Stimulated activated CD4-positive, alpha-beta T cell treated with anti-CD3 and anti-CD28 coated beads, Interleukin-1b, Interleukin-23, amount 100 ng/mL, for 4 hours (primary cell): Measurements from ENCODE around the gene CPPED1.

Source experiments
- DNase-seq, 2 donors: peaks; one replicate each; pipeline ENCODE4 v3.0.0-alpha.2; 2020; ENCODE audit warnings: low read depth in 2 of 2

Gene CPPED1

DNA sequence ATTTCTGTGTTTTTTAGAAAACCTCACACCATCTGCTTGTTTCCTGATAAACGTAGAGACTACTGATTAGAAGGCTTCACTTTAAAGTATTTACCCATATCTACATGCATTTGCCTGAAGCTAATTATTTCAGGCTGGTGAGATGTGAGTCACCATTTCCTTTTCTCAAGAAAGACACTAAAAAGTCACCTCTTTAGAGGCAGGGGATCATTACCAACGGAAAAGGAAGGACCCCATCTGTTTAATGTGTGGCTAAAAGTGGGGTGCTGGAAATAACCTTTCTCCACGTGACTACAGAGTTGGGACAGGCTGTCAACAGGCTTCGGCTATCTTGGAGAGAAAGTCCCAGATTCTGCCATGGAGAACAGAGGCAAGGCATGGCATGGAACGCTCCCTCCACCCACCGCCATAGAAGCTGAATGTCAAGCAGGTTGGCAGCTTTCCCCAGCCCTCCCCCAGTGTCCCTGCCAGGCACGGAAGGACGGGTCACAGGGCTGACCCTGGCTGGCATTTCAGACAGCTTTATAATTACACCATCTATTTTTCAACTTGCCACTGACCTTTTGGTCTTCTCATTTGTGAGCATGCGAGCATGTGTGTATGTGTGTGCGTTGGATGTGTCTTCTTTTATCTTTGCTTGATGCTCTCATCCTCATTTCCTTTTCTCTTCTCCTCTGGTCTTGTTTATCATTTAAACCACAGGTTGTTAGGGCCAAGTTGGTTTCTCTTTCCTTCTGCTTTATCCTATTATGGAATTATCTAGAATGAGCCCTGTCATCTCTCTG, 157.0 kb downstream of the CPPED1 start:
- DNase-seq, result peak; percentile 10 to 14

DNA sequence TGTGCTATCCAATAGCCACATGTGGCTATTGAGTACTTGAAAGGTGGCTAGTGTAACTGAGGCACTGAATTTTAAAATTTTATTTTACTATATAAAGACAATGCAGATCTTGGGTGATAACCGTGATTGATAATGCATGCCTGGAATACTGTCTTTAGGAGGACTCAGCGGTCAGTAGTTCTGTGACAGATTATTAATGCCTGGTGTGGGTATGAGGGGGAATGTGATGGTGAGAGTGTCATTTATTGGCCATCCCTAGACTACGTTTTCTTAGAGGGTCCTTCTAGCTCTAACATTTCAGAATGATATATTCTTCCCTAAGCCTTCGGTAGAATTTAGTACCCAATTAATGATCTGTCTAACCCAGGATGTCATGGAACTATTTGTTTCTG, 157.6 kb downstream of the CPPED1 start:
- DNase-seq, result no peak

DNA sequence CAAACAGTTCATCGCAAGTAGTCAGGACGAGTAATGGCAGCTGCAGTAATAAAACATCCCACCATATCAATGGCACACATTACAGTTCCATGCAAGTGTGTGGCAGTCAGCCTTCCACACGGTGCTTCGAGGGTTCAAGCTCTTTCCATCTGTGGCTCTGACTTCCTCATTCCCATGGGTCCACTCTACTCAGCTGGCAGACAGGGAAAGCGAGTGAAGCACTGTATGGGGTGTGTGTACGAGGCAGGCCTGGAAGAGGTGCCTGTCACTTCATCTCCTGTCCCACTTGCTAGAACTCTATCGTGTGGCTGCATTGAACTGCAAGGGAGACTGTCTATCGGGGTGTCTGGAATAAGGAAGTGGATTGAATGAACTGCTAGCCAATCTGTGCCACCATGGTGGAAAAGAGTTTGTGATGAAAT, 160.6 kb downstream of the CPPED1 start:
- no peak for DNase-seq

DNA sequence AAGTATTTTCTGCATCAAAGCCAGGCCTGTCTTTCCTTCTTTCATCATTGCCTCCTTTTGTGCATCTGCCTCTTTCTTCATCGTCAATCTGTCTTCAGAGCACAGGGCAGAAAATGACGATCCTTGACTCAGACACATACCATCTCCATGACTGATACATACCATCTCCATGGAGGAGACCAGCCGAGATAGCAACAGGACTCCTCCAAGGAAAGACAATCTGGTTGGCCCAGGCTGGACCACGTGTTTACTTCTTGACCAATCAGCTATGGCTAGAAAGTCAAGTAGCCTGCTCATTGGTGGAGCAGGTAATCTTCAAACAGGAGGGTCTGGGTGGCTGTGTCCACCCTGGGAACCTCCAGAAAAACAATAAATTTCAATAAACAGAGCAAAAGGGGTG, 164.6 kb downstream of the CPPED1 start:
- no peak for DNase-seq

DNA sequence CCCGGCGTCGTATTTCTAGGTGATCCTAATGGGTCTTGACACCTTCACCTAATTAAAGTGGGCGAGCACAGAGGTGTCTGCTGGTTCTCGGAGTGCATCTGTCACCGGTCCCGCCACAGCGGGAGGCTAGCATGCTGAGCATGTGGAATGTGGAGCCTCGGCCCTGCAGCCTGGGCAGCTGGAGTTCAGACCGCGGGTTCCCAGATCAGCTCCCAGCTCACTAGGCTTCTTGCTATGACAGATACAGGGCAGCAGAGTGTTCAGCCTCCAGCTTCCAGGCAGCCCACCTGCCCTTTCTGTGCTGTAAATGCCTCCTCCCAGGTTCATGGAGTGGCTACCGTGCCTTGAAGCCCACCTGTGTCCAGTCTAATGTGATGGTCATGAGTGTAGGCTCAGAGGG, 166.7 kb downstream of the CPPED1 start:
- no peak for DNase-seq

DNA sequence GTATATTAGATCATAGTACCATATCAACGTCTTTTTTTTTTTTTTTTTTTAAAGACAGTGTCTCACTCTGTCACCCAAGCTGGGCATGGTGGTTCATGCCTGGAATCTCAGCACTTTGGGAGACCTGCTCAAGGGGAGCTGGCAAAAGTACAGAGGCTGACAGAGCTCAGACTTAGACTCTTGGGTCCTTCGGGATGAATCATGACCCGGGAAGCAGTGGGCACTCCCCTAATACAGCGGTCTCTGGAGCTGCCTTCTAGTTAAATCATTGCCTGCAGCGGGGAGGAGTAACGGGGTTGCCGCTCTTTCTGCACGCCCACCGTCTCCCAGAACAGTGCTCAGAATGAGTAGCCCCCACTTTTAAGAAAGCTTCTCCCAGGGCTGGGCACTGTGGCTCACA, 174.4 kb downstream of the CPPED1 start:
- DNase-seq, result no peak

DNA sequence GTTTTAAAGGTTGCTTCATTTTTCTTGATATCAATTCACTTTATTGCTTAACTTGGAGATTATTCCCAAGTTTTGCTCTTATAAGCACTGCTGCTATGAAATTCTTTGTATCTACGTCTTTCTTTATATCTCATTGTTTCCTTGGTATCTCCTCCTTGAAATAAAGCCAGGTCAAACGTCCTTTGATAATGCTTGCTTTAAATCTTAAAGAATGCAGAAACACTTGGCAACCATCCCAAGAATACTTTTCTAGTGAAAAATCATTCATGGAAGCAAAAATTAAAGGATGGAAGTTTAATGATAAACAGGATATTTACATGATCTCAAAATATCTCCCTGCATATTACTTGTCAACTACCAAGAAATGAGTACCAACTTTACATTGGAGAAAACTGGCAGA, 175.2 kb downstream of the CPPED1 start:
- DNase-seq, result no peak

DNA sequence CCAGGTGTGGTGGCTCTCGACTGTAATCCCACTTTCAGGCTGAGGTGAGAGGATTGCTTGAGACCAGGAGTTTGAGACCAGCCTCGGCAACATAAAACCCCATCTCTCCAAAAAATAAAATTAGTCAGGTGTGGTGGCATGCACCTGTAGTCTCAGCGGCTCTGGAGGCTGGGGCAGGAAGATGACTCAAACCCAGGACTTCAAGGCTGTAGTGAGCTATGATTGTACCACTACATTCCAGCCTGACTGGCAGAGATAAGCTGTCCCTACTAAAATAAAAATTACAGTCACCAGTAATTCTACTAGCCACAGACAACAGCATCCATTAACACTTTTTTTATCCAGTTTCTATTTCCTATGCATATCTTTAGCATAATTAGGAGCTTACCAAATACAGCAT, 176.3 kb downstream of the CPPED1 start:
- DNase-seq, result no peak

DNA sequence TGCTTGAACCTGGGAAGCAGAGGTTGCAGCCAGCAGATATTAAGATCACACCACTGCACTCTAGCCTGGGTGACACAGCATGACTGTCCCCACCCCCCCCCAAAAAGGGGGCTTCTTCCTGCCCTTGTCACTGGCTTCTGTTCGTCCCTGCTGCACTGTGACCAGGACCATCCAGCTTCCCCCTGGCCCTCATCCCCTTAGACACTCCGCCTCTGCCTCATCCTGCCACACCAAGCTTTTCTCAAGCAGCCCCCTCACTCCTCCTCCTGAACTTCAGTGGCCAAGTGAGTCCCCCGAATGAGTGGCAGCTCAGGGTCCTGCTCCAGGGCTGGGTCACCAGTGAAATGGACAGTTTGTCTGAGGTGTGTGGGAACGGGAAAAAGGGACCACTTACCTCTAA, 177.3 kb downstream of the CPPED1 start:
- DNase-seq, result no peak

DNA sequence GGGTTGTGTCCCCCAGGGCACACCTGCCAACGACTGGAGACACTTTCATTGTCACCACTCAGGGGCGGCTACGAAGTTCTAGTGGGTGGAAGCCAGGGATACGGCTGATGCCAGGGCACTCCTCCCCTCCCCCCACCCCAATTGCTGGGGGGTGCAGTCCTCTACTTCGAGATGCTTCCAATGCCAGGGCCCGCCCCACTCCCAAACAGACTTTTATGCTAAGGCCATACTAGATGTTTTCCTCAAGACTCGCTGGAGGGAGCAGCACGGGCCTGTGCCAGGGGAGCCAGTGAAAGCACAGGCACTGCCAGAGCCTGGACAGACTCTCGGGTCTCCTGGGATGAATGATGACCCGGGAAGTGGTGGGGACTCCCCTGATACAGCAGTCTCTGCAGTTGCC, 178.0 kb downstream of the CPPED1 start:
- DNase-seq, result no peak

DNA sequence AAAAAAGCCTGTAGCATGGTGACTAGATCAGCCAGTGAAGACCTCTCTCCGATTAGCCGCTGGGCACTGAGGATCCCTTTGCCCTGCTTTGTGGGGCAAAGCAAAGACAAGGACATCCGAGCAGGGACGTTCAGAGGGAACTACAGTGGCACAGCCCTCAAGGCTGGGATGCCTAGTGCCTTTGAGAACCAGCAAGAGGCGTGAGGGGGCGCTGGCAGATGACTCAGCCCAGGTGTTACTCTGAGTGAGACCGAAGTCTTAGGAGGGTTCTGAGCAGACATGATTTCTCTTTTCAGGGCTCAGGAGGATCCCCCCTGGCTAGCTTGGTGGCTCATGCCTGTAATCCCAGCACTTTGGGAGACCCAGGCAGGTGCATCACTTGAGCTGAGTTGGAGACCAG, 178.6 kb downstream of the CPPED1 start:
- DNase-seq, result no peak

DNA sequence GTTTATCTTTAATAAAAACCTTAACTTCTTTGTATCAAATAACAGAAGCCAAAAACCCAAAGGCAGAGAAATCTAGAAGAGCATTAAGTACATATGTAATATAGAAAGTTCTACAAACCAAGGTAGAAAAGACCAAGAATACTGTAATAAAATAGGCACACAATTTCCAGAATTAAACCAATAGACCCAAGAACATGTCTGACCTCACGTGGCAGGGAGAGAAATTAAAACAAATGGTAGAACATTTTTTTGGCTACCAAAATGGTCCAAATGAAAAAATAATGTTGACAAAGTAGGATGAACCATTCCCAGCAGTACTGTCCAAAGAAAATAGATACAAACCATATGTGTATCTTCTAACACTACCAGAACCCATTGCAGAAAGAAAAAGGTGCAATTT, 183.5 kb downstream of the CPPED1 start:
- no peak for DNase-seq

DNA sequence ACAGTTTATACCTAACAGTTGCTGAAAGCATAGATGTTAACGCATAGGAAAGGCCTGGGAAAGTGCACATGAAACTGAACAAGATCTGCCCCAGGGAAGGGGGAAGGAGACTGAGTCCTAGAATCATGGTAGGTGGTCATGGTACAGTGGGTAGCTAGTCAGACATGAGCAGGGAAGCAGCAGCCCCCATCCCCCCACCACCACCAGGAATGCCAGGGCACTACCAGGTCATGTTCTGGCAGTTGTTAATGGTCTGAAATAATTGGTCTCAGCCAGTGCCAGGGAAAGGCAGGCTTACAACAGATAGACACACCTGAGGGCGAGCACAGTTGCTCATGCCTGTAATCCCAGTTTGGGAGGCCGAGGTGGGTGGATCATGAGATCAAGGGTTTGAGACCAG, 185.2 kb downstream of the CPPED1 start:
- DNase-seq, result no peak

DNA sequence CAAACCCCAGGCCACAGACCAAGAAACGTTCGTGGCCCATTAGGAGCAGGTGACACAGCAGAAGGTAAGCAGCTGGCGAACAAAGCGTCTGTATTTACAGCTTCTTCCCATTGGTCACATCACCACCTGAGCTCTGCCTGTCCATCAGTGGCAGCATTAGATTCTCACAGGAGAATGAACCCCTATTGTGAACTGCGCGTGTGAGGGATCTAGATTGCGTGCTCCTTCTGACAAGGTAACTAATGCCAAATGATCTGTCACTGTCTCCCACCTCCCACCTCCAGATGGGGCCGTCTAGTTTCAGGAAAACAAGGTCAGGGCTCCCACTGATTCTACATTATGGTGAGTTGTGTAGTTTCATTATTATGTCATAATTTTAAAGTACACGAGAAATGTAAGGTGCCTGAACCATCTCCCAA, 186.3 kb downstream of the CPPED1 start:
- DNase-seq, result peak in 1 of 2 donors; percentile 18

DNA sequence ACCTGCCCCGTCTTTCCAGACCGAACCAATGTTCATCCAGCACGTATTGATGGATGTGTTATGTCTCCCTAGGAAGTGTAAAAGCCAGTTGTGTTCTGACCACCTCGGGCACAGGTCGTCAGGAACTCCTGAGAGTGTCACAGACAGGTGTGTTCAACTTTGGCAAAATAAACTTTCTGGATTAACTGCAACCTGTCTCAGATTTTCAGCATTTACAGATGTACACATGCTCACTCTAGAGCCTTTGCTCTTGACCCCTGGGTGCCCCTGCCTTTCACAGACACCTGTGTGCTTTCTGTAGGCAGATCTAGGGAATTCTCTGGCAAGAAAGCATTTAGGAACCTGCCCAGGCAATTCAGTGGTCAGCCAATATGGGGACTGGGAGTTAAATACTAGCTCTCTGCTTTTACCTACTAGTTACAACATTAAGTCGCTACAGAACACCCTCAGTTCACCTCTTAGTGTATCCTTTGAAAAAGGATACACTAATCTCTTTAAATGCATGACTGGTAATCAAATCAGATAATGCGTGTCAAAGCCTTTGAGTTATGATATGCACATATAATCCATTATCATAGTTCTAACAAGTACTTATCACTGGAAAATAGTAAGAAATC, 188.9 kb downstream of the CPPED1 start:
- DNase-seq, result no peak

DNA sequence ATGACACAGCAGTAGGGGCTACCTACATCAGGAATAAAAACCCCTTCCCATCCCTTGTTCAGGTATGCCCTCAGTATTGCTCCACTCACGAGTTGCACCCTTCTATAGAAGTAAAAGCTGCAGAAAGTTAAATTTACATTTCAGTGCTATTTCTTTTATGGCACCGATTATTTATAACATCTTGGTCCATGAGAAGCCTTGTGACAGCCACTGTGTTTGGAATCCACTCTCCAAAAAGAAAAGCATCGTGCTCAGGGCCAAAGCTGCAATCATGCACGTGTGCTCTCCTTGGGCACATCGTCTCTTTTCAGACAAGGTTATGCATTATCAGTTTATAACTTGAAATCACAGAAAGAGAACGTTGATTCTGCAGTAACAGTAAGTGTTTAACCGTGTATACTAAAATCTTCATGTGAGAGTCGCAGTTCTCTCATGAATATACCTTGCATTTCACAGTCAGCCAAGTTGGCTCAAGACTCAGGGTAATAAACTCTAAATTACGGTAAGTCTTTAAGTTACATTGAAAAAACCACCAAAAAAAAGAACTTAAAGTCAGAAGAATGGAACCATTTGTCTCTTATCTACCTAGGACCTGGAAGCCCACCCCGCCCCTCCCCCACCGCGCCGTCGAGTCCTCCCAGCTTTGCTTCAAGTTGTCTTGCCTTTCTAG, 189.6 kb downstream of the CPPED1 start:
- no peak for DNase-seq

DNA sequence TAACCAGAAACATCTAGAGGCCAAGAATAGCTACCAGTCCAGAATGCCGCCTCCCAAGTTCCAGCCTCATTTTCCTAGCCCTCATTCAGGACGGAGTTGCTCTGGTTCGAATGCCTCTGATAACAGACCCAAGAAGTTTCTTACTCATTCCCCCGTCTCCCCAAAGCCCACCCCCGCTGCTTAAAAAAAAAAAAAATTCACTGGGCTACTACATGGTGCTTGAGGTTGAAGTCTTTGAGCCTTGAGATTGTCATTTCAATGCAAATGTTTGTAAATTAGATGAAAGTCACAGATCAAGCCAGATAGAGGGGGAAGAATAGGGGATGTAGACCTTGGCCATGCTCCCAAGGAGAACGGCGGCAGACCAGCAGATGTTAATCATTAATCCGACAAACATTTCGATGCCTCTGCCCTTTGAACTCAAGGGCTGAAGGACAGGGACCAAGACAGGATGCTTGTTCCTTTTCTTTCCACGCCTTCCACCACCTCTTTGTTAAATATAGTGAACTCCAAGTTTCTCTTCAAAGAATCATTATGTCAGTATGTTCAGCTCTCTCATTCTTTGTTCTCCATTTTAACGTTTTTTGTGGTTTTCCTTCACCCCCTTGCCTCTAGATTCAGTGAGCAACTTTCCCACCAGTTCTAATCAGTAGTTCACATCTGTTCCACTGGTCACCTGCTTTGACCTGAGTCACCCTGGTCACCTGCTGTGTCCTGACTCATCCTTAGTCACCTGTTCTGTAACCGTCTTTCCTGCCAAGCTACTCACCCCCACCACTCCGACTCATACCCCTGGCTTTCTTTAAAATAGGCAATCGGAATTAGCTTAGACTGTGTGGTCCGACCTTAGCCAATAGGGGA, 190.3 kb downstream of the CPPED1 start:
- DNase-seq, result peak; percentile 19 to 22

DNA sequence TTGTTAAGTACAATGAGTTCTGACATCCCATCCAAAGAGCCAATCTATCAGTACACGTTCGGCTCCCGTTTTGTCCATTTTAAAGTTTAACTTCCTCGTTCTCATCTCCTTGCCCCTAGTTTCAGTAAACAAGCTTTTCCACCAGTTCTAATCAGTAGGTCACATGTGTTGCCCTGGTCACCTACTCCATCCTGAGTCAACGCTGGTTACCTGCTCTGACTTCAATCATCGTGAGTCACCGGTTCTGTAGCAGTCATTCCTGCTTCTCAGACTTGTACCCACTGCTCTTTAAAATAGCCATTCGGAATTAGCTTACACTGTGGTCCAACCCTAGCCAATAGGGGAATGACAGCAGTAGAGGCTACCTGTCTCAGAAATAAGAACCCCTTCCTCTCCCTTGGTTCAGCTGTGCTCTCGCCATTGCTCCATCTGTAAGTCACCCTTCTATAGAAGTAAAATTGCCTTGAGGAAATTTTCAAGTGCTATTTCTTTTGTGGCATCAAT, 191.0 kb downstream of the CPPED1 start:
- no peak for DNase-seq

DNA sequence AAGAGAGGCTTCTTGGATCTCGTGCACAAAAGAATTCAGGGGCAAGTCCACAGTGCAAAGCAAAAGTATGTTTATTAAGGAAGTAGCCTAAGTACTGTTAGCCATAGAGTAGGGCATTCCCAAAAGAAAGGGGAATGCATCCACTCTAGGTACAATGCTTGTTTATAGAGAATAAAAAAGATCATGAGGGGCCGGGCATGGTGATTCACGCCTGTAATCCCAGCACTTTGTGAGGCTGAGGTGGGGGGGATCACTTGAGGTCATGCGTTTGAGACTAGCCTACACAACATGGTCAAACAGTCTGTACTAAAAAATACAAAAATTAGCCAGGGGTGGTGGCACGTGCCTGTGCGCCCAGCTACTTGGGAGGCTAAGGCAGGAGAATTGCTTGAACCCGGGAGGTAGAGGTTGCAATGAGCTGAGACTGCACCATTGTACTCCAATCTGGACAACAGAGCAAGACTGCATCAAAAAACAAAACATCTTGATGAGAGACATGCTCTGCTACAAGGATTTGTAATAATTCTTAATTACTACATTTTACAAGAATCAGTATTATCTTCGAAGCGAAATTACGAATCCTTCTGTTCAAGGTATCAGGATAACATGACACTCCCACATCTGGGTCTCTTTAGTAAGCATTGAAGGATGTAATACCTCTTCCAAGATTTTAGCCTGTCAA, 191.6 kb downstream of the CPPED1 start:
- no peak for DNase-seq

DNA sequence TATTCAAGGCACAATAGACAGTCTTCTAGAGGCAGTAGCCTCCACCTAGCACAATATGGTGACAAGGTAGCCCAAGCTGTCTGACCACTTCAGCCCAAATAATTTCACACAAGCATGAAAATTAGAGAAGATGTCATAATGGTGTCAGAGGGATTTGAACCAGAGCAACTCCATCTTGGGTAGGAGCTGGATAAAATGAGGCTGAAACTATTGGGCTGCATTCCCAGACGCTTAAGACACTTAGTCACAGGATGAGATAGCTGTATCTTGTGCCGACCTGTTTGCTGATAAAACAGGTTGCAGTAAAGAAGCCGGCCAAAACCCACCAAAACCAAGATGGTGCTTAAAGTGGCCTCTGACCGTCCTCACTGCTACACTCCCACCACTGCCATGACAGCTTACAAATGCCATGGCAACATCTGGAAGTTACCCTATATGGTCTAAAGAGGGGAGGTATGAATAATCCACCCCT, 192.6 kb downstream of the CPPED1 start:
- DNase-seq, result no peak
